AG08395 (cell line): ENCODE data around the gene PAX8.

Experiments
- DNase-seq: peaks from one replicate; pipeline ENCODE4 v3.0.0; 2012; ENCODE audit warnings: mixed read lengths, low spot score

The PAX8 gene

GRCh38 chr2:113182471-113183260 is 96.1 kb downstream of the PAX8 start:
- no peak for DNase-seq

DNA sequence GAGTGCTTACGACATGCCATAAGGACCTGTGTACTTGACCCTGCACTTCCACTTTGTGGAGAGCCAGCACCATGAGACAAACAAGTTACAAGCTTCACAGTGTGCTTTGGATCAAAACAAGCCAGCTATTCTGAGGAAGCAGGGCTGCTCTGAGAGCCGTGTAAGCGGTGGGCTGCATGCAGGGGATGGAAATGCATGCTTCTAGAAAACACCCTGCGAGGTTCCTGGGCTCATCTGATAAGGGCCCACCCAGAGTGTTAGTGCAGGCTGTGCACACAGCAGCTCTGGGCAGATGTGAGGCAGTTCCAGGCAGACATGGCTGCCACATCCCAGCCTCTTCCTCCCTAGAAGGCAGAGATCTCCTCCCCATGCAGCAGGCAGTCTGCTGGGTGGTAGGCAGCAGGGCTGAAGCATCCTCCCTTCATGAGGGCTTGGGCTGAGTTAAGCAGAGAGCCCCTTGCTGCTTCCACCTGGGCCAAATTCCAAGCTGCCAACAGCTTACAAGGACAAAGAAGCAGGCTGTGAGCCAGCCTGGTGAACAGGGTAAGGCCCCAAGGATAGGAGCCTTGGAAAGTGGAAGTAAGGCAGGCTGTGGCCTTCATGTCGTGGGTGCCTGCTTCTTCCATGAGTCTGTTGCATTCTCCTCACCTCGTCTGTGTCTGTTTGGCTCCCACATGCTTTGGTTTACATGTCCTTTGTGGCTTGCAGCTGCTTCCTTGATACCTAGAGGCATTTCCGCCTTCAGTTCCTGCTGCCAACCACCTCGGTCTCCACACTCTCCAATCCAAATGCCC is 97.3 kb downstream of the PAX8 start:
- DNase-seq = no peak

GRCh38 chr2:113180131-113180946 is 98.4 kb downstream of the PAX8 start:
- DNase-seq = no peak

DNA sequence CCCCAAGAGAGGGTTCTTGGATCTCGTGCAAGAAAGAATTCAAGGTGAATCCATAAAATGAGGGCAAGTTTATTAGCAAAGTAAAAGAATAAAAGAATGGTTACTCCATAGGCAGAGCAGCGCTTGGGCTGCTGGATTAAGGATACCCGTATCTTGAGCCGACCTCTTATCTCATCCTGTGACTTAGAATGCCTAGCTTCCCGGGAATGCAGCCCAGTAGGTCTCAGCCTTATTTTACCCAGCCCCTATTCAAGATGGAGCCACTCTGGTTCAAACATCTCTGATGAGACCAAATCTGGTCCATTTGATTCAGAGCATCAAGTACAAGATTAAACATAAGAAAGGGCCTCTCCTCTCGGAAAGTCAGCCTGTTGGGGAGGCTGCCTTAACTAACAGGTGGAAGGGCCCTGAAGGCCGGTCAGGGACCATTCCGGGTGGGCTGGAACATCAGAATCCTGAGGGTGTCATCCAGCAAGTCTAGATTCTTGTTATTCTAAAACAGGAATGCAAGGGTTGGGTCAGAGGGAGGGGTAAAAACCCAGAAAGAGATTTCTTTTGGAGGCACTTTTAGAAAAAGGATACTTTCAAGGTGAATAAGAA is 99.2 kb downstream of the PAX8 start:
- DNase-seq = no peak

DNA sequence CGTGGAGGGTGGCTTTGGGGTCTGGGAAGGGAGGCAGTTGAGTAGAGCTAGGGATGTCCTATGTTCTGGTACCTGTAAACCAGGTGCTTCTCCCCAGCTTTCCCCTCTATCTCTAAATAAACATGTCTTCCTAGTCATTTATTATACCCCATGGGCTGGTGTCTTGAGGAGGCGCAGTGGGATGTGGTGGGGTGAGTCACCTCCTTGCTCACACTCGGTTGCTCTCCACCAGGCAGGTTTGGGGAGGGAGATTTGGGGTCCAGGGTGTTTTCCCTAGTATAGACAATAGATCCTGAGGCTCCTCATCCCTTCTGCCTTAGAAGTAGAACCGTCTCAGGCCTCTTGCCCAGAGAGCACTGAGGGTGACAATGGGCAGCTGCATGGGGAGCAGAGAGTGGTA is 99.8 kb downstream of the PAX8 start:
- no peak for DNase-seq

DNA sequence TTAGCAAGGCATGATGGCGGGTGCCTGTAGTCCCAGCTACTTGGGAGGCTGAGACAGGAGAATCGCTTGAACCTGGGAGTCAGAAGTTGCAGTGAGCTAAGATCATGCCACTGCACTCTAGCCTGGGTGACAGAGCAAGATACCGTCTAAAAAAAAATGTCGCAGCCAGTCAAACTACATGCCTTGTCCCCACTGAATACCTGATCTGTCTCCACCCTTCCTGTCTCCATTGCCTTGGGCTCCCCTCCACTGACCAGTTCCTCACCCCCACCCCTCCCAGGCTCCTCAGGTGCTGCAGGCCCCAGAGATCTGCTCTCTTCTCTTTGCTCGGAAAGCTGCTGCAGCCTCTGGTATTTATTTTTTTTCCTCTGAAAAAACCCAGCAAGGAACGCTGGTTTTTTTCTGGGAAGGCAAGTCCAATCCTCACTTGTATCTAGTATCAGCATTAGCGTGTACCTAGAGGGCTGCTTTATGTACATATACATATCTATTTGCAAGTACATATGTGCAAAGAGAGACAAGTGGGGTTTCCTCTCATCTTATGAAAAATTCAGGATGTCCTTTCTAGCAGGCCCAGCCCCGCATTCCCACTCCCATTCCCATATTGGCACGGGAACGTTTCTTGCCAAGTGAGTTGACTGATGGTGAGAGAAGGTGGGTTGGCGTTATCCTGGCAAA is 100.5 kb downstream of the PAX8 start:
- no peak for DNase-seq

DNA sequence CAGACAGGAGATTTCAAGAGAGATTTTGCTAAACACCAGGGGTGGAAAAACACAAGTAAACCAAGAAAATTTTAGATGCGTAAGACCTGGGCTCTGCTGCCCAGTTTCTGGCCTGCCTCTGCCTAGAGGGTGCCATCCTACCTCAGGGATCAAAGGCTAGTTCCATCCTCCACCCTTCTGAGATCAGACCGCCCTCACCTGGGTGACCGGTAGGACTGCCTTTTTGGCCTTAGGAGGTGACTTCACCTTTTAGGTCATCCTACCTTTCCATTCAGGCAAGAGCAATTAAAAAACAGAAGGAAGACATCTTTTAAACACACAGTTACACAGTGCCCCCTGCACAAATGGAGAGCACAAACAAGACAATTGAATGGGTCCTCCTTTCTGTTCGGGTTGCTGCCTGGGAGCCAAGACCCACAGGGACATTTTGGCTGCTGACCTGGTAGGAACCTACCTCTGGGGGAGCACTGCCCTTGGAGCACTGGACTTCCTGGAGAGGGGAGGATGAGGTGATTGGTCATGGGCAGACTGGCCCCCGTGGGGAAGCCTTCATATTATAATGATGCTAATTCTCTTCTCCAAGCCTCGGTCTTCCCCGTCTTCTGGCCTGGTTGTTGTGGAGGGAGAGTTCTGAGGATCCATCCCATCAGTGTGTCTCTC is 101.9 kb downstream of the PAX8 start:
- no peak for DNase-seq

GRCh38 chr2:113175736-113176695 is 102.7 kb downstream of the PAX8 start:
- no peak for DNase-seq

DNA sequence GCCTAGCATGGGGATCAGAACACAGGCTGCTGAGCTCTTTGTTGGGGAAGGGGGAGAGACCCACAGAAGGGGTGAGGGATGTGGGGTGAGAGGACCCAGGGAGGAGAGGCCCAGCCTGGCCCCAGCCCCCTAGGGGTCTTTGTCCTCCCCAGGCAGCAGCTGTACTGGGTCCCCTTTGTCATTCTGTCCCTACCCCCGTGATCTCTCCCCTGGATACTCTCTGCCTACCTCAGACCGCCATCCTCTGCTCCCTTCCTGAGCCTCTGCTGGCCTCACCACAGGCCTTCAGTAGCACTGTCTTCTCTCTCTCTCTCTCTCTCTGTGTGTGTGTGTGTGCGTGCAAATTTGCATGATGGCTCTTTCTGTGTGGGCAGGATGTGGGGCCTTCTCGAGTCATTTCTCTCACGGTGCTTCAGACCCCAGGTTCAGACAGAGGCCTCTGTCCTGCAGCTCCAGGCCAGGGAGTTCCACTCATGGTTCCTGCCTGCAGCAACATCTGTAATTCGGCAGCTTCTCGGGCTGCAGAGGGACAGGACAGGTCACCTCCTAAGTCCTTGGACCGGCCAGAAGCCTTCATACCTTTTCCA is 103.6 kb downstream of the PAX8 start:
- no peak for DNase-seq

- DNase-seq = no peak
Measured at GRCh38 chr2:113174376-113174750, 104.4 kb downstream of the PAX8 start.

DNA sequence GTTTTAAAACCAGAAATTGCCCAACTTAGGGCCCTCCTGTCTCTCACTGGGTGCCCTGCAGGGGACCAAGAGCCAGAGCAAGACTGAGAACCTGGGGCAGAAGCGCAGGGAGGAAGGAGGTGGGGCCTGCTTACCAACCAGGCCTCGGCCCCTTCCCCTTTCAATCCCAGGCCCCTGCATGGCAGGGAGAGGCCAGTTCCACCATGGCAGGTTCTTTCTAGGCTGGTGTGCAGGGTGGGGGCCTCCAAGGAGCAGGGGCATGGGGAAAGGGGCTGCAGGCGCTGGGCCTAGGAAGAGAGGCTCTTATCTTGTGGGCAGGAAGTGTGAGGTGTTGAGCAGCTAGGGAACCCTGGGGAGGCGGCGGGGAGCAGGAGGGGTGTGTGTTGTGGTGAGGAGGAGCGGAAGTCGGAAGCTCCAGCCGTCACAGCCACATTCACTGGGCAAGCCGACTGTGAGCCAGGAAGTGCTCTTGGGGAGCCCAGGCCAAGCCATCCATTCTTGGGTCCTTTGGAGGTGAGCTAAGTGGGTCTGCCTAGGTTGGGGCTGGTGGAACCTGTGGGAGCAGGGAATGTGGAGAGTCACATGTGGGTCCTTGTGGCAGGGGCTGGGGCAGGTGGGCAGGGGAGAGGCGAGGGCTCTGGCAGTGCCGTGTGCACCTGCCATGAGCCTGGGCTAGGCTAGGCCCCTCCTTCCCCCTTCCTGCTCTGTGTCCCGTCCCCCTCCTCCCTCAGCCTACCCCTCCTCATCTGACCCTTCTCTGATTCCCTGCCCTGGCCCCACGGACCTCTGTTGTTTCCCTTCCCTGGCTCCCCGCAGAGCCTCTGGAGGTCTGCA is 105.0 kb downstream of the PAX8 start, which contains the start of gene PSD4:
PSD4 (plus strand) TSS at position 430 of the 834 bp plus-strand sequence. CDS start 8,486 bp downstream, outside the sequence.
- DNase-seq = no peak

GRCh38 chr2:113172721-113173541 is 105.8 kb downstream of the PAX8 start:
- no peak for DNase-seq

GRCh38 chr2:113171334-113172075 is 107.2 kb downstream of the PAX8 start:
- no peak for DNase-seq

DNA sequence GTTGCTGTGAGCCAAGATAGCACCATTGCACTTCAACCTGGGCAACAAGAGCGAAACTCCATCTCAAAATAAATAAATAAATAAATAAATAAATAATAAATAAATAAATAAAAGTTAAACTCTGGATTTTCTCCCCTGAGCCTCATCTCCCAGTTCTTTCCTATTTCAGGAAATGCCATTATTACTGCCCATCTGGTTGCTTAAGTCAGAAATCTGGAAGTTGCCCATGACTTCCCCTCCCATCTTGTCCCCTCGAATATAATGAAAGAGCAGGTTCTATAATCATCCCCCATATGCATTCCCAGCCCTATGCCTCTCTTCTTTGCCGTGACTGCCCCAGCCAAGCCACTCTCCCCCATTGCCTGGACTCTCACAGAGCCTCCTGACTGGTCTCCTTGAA is 109.1 kb downstream of the PAX8 start:
- no peak for DNase-seq

- no peak for DNase-seq
Measured at GRCh38 chr2:113169002-113169530, 109.7 kb downstream of the PAX8 start.

DNA sequence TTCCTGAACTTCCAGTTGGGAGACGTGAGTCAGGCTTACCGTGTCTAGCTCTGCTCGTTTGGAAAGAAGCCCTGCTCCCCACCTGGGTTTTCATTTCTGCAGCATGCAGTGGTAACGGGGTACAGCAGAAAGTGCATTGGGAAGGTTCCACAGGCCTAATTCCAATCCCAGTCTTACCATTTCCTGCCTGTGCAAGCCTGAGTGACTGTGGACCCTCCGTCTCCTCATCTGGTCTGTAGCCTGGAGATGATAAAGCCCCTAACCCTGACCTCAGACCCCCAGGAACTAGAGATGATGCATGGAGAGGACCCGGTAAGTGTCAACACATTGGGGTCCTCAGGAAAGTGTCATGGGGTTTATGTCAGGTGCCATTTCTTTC is 110.8 kb downstream of the PAX8 start:
- DNase-seq = no peak
